RWPE1 (cell line): ENCODE measurements around the gene SERTAD2.

Experiments used
- CTCF ChIA-PET: fragments of 350-600 bp; sonication (Branson Sonifier 250); formaldehyde crosslinking; extraction: SDS; loops from one replicate; lab custom pipeline; 2021; lab: Yijun Ruan, JAX
- POLR2A ChIA-PET: fragments of 400-600 bp; formaldehyde crosslinking; extraction: SDS; loops from one replicate; lab custom pipeline; 2020; ENCODE audit warnings: antibody characterized with exemption; ENCODE audit not compliant: low non-redundant PET; lab: Yijun Ruan, JAX
- DNase-seq: peaks from one replicate; pipeline ENCODE4 v3.0.0; 2012; ENCODE audit warnings: low spot score
- H3K27ac ChIP-seq: fragments of 450-650 bp; 2 replicates; pipeline ENCODE4 v1.5.1; 2017
- CTCF ChIP-seq: fragments of 450-650 bp; conservative IDR thresholded peaks from 2 replicates; pipeline ENCODE4 v1.5.1; 2017; ENCODE audit warnings: low read depth, mild to moderate bottlenecking

The SERTAD2 gene

GRCh38 chr2:64657411-64657810 lies 3.7 kb upstream of the SERTAD2 start:
- ChIA-PET POLR2A (no interaction called here), CTCF (interaction anchor here (0.6 kb wide), 1 partner anchor 256 kb away, joined by 3 read pairs; no protein-coding TSS in a partner anchor)
- H3K27ac ChIP-seq: no peak overlapping the region
- no peak for DNase-seq
- TF ChIP-seq CTCF: no peak

- DNase-seq: no peak
- no peak for TF ChIP-seq CTCF
- ChIA-PET POLR2A (no interaction called here), CTCF (no interaction called here)
- no peak overlapping the region for H3K27ac ChIP-seq
Observed at GRCh38 chr2:64656379-64656778, 2.7 kb upstream of the SERTAD2 start.

- DNase-seq: no peak
- CTCF ChIA-PET: interaction anchor here (0.6 to 1.9 kb wide), 7 partner anchors 8 to 211 kb away, joined by 3 to 8 read pairs (median 4); no protein-coding TSS in a partner anchor
Observed at GRCh38 chr2:64655873-64656272, 2.2 kb upstream of the SERTAD2 start.

GRCh38 chr2:64655018-64655664 lies 1.4 kb upstream of the SERTAD2 start:
- ChIA-PET CTCF (interaction anchor here (0.6 to 1.9 kb wide), 12 partner anchors 9 to 212 kb away, joined by 3 to 8 read pairs (median 4); no protein-coding TSS in a partner anchor), POLR2A (interaction anchor here (1.3 to 1.9 kb wide), 2 partner anchors 12 to 96 kb away, joined by 5 to 6 read pairs; no protein-coding TSS in a partner anchor)
- no peak overlapping the region for H3K27ac ChIP-seq
- DNase-seq: no peak
- TF ChIP-seq CTCF: peak; percentile 57

More at GRCh38 chr2:64655873-64656272, 2.2 kb upstream of the SERTAD2 start:
- no peak for TF ChIP-seq CTCF
- H3K27ac ChIP-seq: no peak overlapping the region
- POLR2A ChIA-PET: interaction anchor here (1.3 kb wide), 1 partner anchor 95 kb away, joined by 5 read pairs; no protein-coding TSS in a partner anchor

GRCh38 chr2:64654063-64654811 lies 524 bp upstream of the SERTAD2 start:
- TF ChIP-seq CTCF: no peak
- peak overlapping the region; percentile 97 for H3K27ac ChIP-seq
- CTCF ChIA-PET: interaction anchor here (0.6 to 1.9 kb wide), 8 partner anchors 11 to 213 kb away, joined by 3 to 8 read pairs (median 3); no protein-coding TSS in a partner anchor
- POLR2A ChIA-PET: interaction anchor here (0.5 to 1.9 kb wide), 7 partner anchors 9 to 115 kb away, joined by 3 to 6 read pairs (median 4); no protein-coding TSS in a partner anchor
- peak; percentile 58 for DNase-seq
